HepG2 (cell line): Measurements from ENCODE around the gene ATP6V1G2. TPM values are rescaled to one million over a fixed set of nuclear protein-coding genes. Genes with fewer than 3 reads are reported as not detected.

Experiments used
- AGO1 ChIP-seq: fragments of 200-400 bp; formaldehyde crosslinking; IDR thresholded peaks from 2 replicates; pipeline ENCODE4 v1.6.1; 2017; ENCODE audit warnings: mild to moderate bottlenecking, low read depth, low read length, moderate library complexity; ENCODE audit not compliant: poor library complexity, severe bottlenecking
- ARNT ChIP-seq: fragments of 450-650 bp; IDR thresholded peaks from 2 replicates; pipeline ENCODE4 v1.6.1; 2017
- BCL3 ChIP-seq: sonication (generic); formaldehyde crosslinking; IDR thresholded peaks from 2 replicates; pipeline ENCODE4 v1.5.1; 2020; ENCODE audit warnings: mild to moderate bottlenecking, missing genetic modification reagents, moderate library complexity
- DPF2 ChIP-seq: sonication (generic); formaldehyde crosslinking; IDR thresholded peaks from 2 replicates; pipeline ENCODE4 v1.4.0; 2020; ENCODE audit warnings: mild to moderate bottlenecking, low read depth, missing genetic modification reagents, borderline replicate concordance
- EHMT2 ChIP-seq: fragments of 200-600 bp; sonication (generic); IDR thresholded peaks from 2 replicates; pipeline ENCODE4 v1.7.0; 2017; ENCODE audit warnings: antibody characterized with exemption, low read depth, low read length, borderline replicate concordance
- FOSL2 ChIP-seq: sonication (generic); formaldehyde crosslinking; IDR thresholded peaks from 2 replicates; pipeline ENCODE4 v1.4.0; 2020; ENCODE audit warnings: missing genetic modification reagents
- FOXO1 ChIP-seq: sonication (generic); formaldehyde crosslinking; IDR thresholded peaks from 2 replicates; pipeline ENCODE4 v1.4.0; 2020; ENCODE audit warnings: missing genetic modification reagents
- HCFC1 ChIP-seq: fragments of 150-350 bp; IDR thresholded peaks from 2 replicates; pipeline ENCODE4 v1.6.1; 2014; ENCODE audit warnings: low read depth, low read length
- HDAC1 ChIP-seq: sonication (generic); formaldehyde crosslinking; IDR thresholded peaks from 2 replicates; pipeline ENCODE4 v1.5.1; 2020; ENCODE audit warnings: mild to moderate bottlenecking, missing genetic modification reagents
- MXD3 ChIP-seq: IDR thresholded peaks from 2 replicates; pipeline ENCODE4 v1.6.1; 2016; ENCODE audit warnings: mild to moderate bottlenecking, missing biosample characterization, missing genetic modification reagents
- NFE2 ChIP-seq: sonication (generic); formaldehyde crosslinking; IDR thresholded peaks from 2 replicates; pipeline ENCODE4 v1.4.0; 2020; ENCODE audit warnings: missing genetic modification reagents
- NFIB ChIP-seq: sonication (generic); formaldehyde crosslinking; IDR thresholded peaks from 2 replicates; pipeline ENCODE4 v1.9.0; 2021; ENCODE audit warnings: missing genetic modification reagents, mild to moderate bottlenecking, borderline replicate concordance
- PBX2 ChIP-seq: IDR thresholded peaks from 2 replicates; pipeline ENCODE4 v1.6.1; 2016; ENCODE audit warnings: control low read depth
- PCBP1 ChIP-seq: fragments of 200-400 bp; formaldehyde crosslinking; IDR thresholded peaks from 2 replicates; pipeline ENCODE4 v1.6.1; 2017; ENCODE audit warnings: mild to moderate bottlenecking, low read depth, low read length, borderline replicate concordance
- SAP130 ChIP-seq: IDR thresholded peaks from 2 replicates; pipeline ENCODE4 v1.6.1; 2016; ENCODE audit warnings: low read depth
- YY1 ChIP-seq: IDR thresholded peaks from 2 replicates; pipeline ENCODE4 v1.6.1; 2011; ENCODE audit warnings: low read length, low read depth, moderate library complexity, mild to moderate bottlenecking; ENCODE audit not compliant: insufficient read depth, insufficient replicate concordance
- ZBTB33 ChIP-seq: sonication (generic); formaldehyde crosslinking; IDR thresholded peaks from 2 replicates; pipeline ENCODE4 v1.4.0; 2020; ENCODE audit warnings: missing genetic modification reagents
- ZMYM3 ChIP-seq: sonication (generic); formaldehyde crosslinking; IDR thresholded peaks from 2 replicates; pipeline ENCODE4 v1.5.1; 2020; ENCODE audit warnings: mild to moderate bottlenecking, missing genetic modification reagents
- ZMYM4 ChIP-seq: sonication (generic); formaldehyde crosslinking; IDR thresholded peaks from 2 replicates; pipeline ENCODE4 v1.8.1; 2023; ENCODE audit warnings: mild to moderate bottlenecking, missing genetic modification reagents
- ZNF143 ChIP-seq: sonication (generic); formaldehyde crosslinking; IDR thresholded peaks from 2 replicates; pipeline ENCODE4 v1.4.0; 2020; ENCODE audit warnings: missing genetic modification reagents
- ZNF205 ChIP-seq: IDR thresholded peaks from 2 replicates; pipeline ENCODE4 v1.6.1; 2018; ENCODE audit warnings: missing biosample characterization, missing genetic modification reagents
- ZNF580 ChIP-seq: IDR thresholded peaks from 2 replicates; pipeline ENCODE4 v1.6.1; 2016; ENCODE audit warnings: low read depth, borderline replicate concordance
- ZNF639 ChIP-seq: conservative IDR thresholded peaks from 2 replicates; pipeline ENCODE4 v1.6.1; 2018; ENCODE audit warnings: missing genetic modification reagents
- ZNF788 ChIP-seq: sonication (generic); formaldehyde crosslinking; IDR thresholded peaks from 2 replicates; pipeline ENCODE4 v1.5.0; 2020; ENCODE audit warnings: mild to moderate bottlenecking, missing genetic modification reagents, borderline replicate concordance
- polyA plus RNA-seq, 8 experiments: library from polyadenylated mRNA; depleted of rRNA in 3 of 8; stranded (reverse) in 7 of 8; unstranded in 1 of 8; fragments of >200 nt; fragmentation: Illumina TruSeq in 4 of 8; extraction: Trizol in 4 of 8; gene quantifications; 2 replicates each; pipeline versions ENCODE4 v1.2.1 to v1.2.3, GENCODE V29; 2011 to 2016; ENCODE audit warnings: low read depth in 4 of 8, missing spikeins in 1 of 8, mixed read lengths in 1 of 8; ENCODE audit not compliant: insufficient read depth in 1 of 8
- total RNA-seq, 5 experiments: library from RNA; depleted of rRNA; stranded (reverse); fragments of >200 nt; fragmentation: Illumina TruSeq; extraction: Trizol; gene quantifications; 2 replicates each; pipeline ENCODE4 v1.2.3, GENCODE V29; 2016; ENCODE audit warnings: low read depth in 1 of 5

The ATP6V1G2 gene
- total and polyA plus RNA-seq, 2 of the 13 experiments (the other 11 are each of a cell fraction or from before 2014, with no cell fraction given): 0.27 to 0.83 TPM

GRCh38 chr6:31546958-31547726 lies 734 bp upstream of the ATP6V1G2 start, which contains the start of gene NFKBIL1 (continued):
- TF ChIP-seq EHMT2: no peak
- TF ChIP-seq BCL3: no peak
- TF ChIP-seq ARNT: no peak
- TF ChIP-seq YY1: peak; percentile 85
- TF ChIP-seq HCFC1: peak; percentile 91
- TF ChIP-seq ZNF143 (CRISPR knock-in tag): peak; percentile 59; the same call in 1 of the 2 replicates
- peak; percentile 36; the same call in 1 of the 2 replicates for TF ChIP-seq ZBTB33 (CRISPR knock-in tag)
- 0 out of 2 replicates have a peak, but pooled peaks have one; percentile 30 for TF ChIP-seq FOXO1 (CRISPR knock-in tag)
- TF ChIP-seq PCBP1: no peak
- peak; percentile 52; the same call in 1 of the 2 replicates for TF ChIP-seq ZNF580
- TF ChIP-seq NFIB: no peak
- no peak for TF ChIP-seq NFE2 (CRISPR knock-in tag)
- TF ChIP-seq PBX2 (CRISPR knock-in tag): no peak
- TF ChIP-seq ZNF639 (CRISPR knock-in tag): 0 out of 2 replicates have a peak, but pooled peaks have one; percentile 74
- TF ChIP-seq DPF2 (CRISPR knock-in tag): no peak
- TF ChIP-seq ZMYM4 (CRISPR knock-in tag): peak; percentile 58
- TF ChIP-seq AGO1: no peak
- peak; percentile 16; the same call in 1 of the 2 replicates for TF ChIP-seq ZNF205 (CRISPR knock-in tag)
- TF ChIP-seq ZNF788 (CRISPR knock-in tag): peak; percentile 86; the same call in 1 of the 2 replicates
- peak; percentile 58 for TF ChIP-seq FOSL2 (CRISPR knock-in tag)
- peak; percentile 22; the same call in 1 of the 2 replicates for TF ChIP-seq ZMYM3 (CRISPR knock-in tag)
- TF ChIP-seq MXD3 (CRISPR knock-in tag): 0 out of 2 replicates have a peak, but pooled peaks have one; percentile 33
- peak; percentile 92 for TF ChIP-seq SAP130
- peak; percentile 27; the same call in 1 of the 2 replicates for TF ChIP-seq HDAC1 (CRISPR knock-in tag)
